CD14-positive monocyte (primary cell): ENCODE measurements around the gene BMPR1B. TPM values are rescaled to one million over a fixed set of nuclear protein-coding genes. Genes with fewer than 3 reads are reported as not detected.

ENCODE experiments used
- DNase-seq, 3 donors: peaks; one replicate each; pipeline ENCODE4 v3.0.0-alpha.2; 2011 to 2022
- H2AFZ ChIP-seq: 2 replicates; pipeline ENCODE4 v1.6.0; 2012; ENCODE audit warnings: mild to moderate bottlenecking, low read depth, low read length, inconsistent platforms; ENCODE audit not compliant: insufficient read depth, poor library complexity, severe bottlenecking
- H3K27ac ChIP-seq, 2 donors: 1 replicate in 1 of 2; 2 replicates in 1 of 2; pipeline ENCODE4 v1.5.1; 2012 to 2013; ENCODE audit warnings: low read length in 2 of 2, control low read depth in 1 of 2, inconsistent platforms in 1 of 2, low read depth in 1 of 2, mild to moderate bottlenecking in 1 of 2
- H3K27me3 ChIP-seq, 2 donors: one replicate each; pipeline versions ENCODE4 v1.6.0 to v1.6.1; 2011 to 2013; ENCODE audit warnings: low read length in 2 of 2; ENCODE audit not compliant: control insufficient read depth in 2 of 2, insufficient read depth in 2 of 2
- H3K36me3 ChIP-seq, 2 donors: replicated peaks in 1 of 2; 1 replicate in 1 of 2; 2 replicates in 1 of 2; pipeline versions ENCODE4 v1.5.1 to v1.6.1; 2012 to 2013; ENCODE audit warnings: low read length in 2 of 2, control low read depth in 1 of 2, inconsistent platforms in 1 of 2, mild to moderate bottlenecking in 1 of 2; ENCODE audit not compliant: insufficient read depth in 2 of 2, control insufficient read depth in 1 of 2
- H3K4me1 ChIP-seq, 2 donors: 1 replicate in 1 of 2; 2 replicates in 1 of 2; pipeline versions ENCODE4 v1.5.1 to v1.6.1; 2012 to 2013; ENCODE audit warnings: low read length in 2 of 2, control low read depth in 1 of 2, inconsistent platforms in 1 of 2, mild to moderate bottlenecking in 1 of 2, moderate library complexity in 1 of 2; ENCODE audit not compliant: insufficient read depth in 2 of 2, control insufficient read depth in 1 of 2
- H3K4me2 ChIP-seq: replicated peaks from 2 replicates; pipeline ENCODE3; 2012; ENCODE audit warnings: low read length, moderate library complexity, mild to moderate bottlenecking; ENCODE audit not compliant: poor library complexity, severe bottlenecking; ENCODE audit errors: extremely low read depth
- H3K4me3 ChIP-seq, 3 experiments: fragments of 200-600 bp in 1 of 3; sonication (generic) in 1 of 3; replicated peaks in 1 of 3; 1 replicate in 2 of 3; 2 replicates in 1 of 3; pipeline ENCODE4 v1.5.1; 2011 to 2013; ENCODE audit warnings: low read length in 3 of 3, mild to moderate bottlenecking in 3 of 3, control low read depth in 2 of 3, low read depth in 2 of 3, inconsistent platforms in 1 of 3, moderate library complexity in 1 of 3
- H3K79me2 ChIP-seq: 2 replicates; pipeline ENCODE4 v1.6.0; 2012; ENCODE audit warnings: mild to moderate bottlenecking, control low read depth, inconsistent platforms, low read length, moderate library complexity; ENCODE audit not compliant: insufficient read depth
- H3K9ac ChIP-seq: 2 replicates; pipeline ENCODE4 v1.6.0; 2017; ENCODE audit warnings: low read length, mild to moderate bottlenecking; ENCODE audit not compliant: insufficient read depth, poor library complexity, severe bottlenecking
- H3K9me3 ChIP-seq, 2 donors: replicated peaks in 1 of 2; 1 replicate in 1 of 2; 2 replicates in 1 of 2; pipeline versions ENCODE4 v1.5.1 to v1.6.1; 2012 to 2013; ENCODE audit warnings: low read length in 2 of 2, control low read depth in 1 of 2; ENCODE audit not compliant: control insufficient read depth in 1 of 2, insufficient read depth in 1 of 2
- H4K20me1 ChIP-seq: 2 replicates; pipeline ENCODE4 v1.6.0; 2012; ENCODE audit warnings: mild to moderate bottlenecking, low read length, control low read depth, moderate library complexity; ENCODE audit not compliant: insufficient read depth
- H3K27ac Mint-ChIP-seq, 7 donors: one replicate each; pipeline ENCODE4 v1.8.0; 2020; ENCODE audit warnings: mild to moderate bottlenecking in 7 of 7, mixed read lengths in 7 of 7, moderate library complexity in 6 of 7, inconsistent platforms in 2 of 7
- H3K27me3 Mint-ChIP-seq, 3 donors: one replicate each; pipeline ENCODE4 v1.8.0; 2021 to 2022; ENCODE audit warnings: low read depth in 3 of 3, mild to moderate bottlenecking in 3 of 3, mixed read lengths in 3 of 3, moderate library complexity in 3 of 3, inconsistent platforms in 1 of 3
- H3K36me3 Mint-ChIP-seq, 2 donors: one replicate each; pipeline ENCODE4 v1.8.0; 2020; ENCODE audit warnings: mixed read lengths in 2 of 2, inconsistent platforms in 1 of 2, mild to moderate bottlenecking in 1 of 2
- H3K4me1 Mint-ChIP-seq: one replicate; pipeline ENCODE4 v1.8.0; 2020; ENCODE audit warnings: mild to moderate bottlenecking, mixed read lengths
- H3K4me3 Mint-ChIP-seq, 2 donors: one replicate each; pipeline ENCODE4 v1.8.0; 2020; ENCODE audit warnings: mild to moderate bottlenecking in 2 of 2, mixed read lengths in 2 of 2, moderate library complexity in 1 of 2
- H3K9me3 Mint-ChIP-seq, 7 donors: one replicate each; pipeline ENCODE4 v1.8.0; 2020 to 2022; ENCODE audit warnings: mixed read lengths in 7 of 7, mild to moderate bottlenecking in 6 of 7, moderate library complexity in 6 of 7, inconsistent platforms in 2 of 7
- CTCF ChIP-seq: fragments of 200-600 bp; IDR thresholded peaks from one replicate; pipeline ENCODE4 v1.8.0; 2022; ENCODE audit warnings: antibody characterized with exemption, mild to moderate bottlenecking
- WGBS: methylation state at CpG from one replicate; pipeline ENCODE4 v1.1.5; 2013; ENCODE audit warnings: missing lambda C conversion rate; ENCODE audit not compliant: insufficient coverage; 5-methylcytosine and 5-hydroxymethylcytosine counted together
- intact Hi-C, 2 donors: fragments of 100-400 bp; cut with micrococcal nuclease; formaldehyde crosslinking; loops; one replicate each; pipeline versions ENCODE4 v1.15.0 to v1.15.1; 2023
- polyA plus RNA-seq, 3 donors: library from polyadenylated mRNA; depleted of rRNA in 1 of 3; unstranded in 2 of 3; stranded (reverse) in 1 of 3; fragments of 300-500 nt in 2 of 3; fragments of >200 nt in 1 of 3; fragmentation: Illumina TruSeq in 2 of 3; gene quantifications; 1 replicate in 2 of 3; 2 replicates in 1 of 3; pipeline ENCODE4 v1.2.3, GENCODE V29; 2012 to 2021

The BMPR1B gene
- polyA plus RNA-seq, 3 donors: not detected

- H3K4me1 Mint-ChIP-seq: no peaks in the 10 kb centered on the region
- 67% methylated on average over 3 of the region's 3 CpGs for WGBS
- H3K4me2 ChIP-seq: no peak overlapping the region
Measured at GRCh38 chr4:94848326-94848725, 90.6 kb downstream of the BMPR1B start.

GRCh38 chr4:94849901-94850300, 92.1 kb downstream of the BMPR1B start:
- H3K9me3 Mint-ChIP-seq: peaks cover 0 to 6% (median 0%) of the 10 kb centered on the region in 7 donors
- H3K36me3 Mint-ChIP-seq: no peaks in the 10 kb centered on the region
- H3K79me2 ChIP-seq: no peaks in the 10 kb centered on the region
- H3K4me1 Mint-ChIP-seq: no peaks in the 10 kb centered on the region
- no peaks in the 10 kb centered on the region for H3K27me3 ChIP-seq
- H3K4me3 ChIP-seq: no peak overlapping the region
- H3K4me2 ChIP-seq: no peak overlapping the region
- DNase-seq: no peak
- no peak overlapping the region for H2AFZ ChIP-seq
- intact Hi-C loops: no loop called here
- H3K4me3 Mint-ChIP-seq: no peak overlapping the region
- WGBS: no CpG with 5 or more reads among the region's 2 CpGs
- no peak overlapping the region for H3K27ac ChIP-seq
- H3K9me3 ChIP-seq: no peaks in the 10 kb centered on the region
- no peaks in the 10 kb centered on the region for H4K20me1 ChIP-seq
- no peak for TF ChIP-seq CTCF
- no peaks in the 10 kb centered on the region for H3K4me1 ChIP-seq
- no peaks in the 10 kb centered on the region for H3K36me3 ChIP-seq
- H3K9ac ChIP-seq: no peak overlapping the region
- no peaks in the 10 kb centered on the region for H3K27me3 Mint-ChIP-seq
- H3K27ac Mint-ChIP-seq: no peak overlapping the region

More at GRCh38 chr4:94848326-94848725, 90.6 kb downstream of the BMPR1B start:
- TF ChIP-seq CTCF: no peak
- Histone ChIP-seq H4K20me1 (no peaks in the 10 kb centered on the region), H3K9me3 (no peaks in the 10 kb centered on the region), H2AFZ (no peak overlapping the region), H3K4me1 (no peaks in the 10 kb centered on the region), H3K36me3 (no peaks in the 10 kb centered on the region), H3K79me2 (no peaks in the 10 kb centered on the region), H3K9ac (no peak overlapping the region), H3K27me3 (no peaks in the 10 kb centered on the region), H3K27ac (no peak overlapping the region), H3K4me3 (no peak overlapping the region)
- intact Hi-C loops: no loop called here
- Mint-ChIP-seq H3K27me3 (no peaks in the 10 kb centered on the region), H3K36me3 (no peaks in the 10 kb centered on the region), H3K27ac (no peak overlapping the region), H3K9me3 (peaks cover 0 to 11% (median 0%) of the 10 kb centered on the region in 7 donors), H3K4me3 (no peak overlapping the region)
- no peak for DNase-seq
